Neural cell (in vitro differentiated cells): ENCODE measurements around the gene TGFBR3.
"Not testable (repeated sequence)": the region's sequence is repeated elsewhere in the genome, so short reads cannot be mapped to it uniquely, and the experiment has no call there.

Experiments
- CTCF ChIP-seq: fragments of 450-650 bp; IDR thresholded peaks from 2 replicates; pipeline ENCODE4 v1.5.1; 2014; ENCODE audit warnings: antibody characterized with exemption, mild to moderate bottlenecking, moderate library complexity; ENCODE audit not compliant: poor library complexity, severe bottlenecking
- EZH2 ChIP-seq: fragments of 200-600, 300-800 bp; shearing (Covaris generic), sonication (generic); IDR thresholded peaks from 2 replicates; pipeline ENCODE4 v1.6.1; 2014; ENCODE audit warnings: antibody characterized with exemption, low read length, borderline replicate concordance, mild to moderate bottlenecking; ENCODE audit not compliant: insufficient read depth, poor library complexity, severe bottlenecking
- POLR2AphosphoS5 ChIP-seq: IDR thresholded peaks from 2 replicates; pipeline ENCODE4 v1.6.1; 2012
- TAF1 ChIP-seq: IDR thresholded peaks from 2 replicates; pipeline ENCODE4 v1.6.1; 2012; ENCODE audit warnings: low read depth

DNA sequence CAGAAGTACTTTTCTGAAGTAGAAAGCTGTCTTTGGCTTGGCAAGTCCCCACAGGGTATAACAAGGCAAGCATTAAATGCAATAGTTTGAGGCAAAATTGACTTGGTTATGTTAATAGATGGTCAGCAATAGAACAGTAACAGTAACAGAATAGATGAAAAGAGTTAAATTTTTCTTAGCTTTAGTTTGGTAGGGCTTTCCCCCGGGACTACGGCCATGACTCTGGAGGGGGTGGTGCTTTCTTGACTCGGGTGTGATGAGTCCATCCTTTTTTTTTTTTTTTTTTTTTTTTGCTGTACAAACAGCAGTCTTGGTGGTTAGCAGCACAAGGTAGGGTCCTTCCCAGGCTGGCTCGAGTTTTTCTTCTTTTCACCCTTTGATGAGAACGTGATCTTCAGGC lies 219.3 kb downstream of the TGFBR3 start:
- TF ChIP-seq TAF1, POLR2AphosphoS5, CTCF, EZH2: not testable (repeated sequence)
